Bronchial epithelial cell (primary cell): ENCODE results near the gene PRC1. TPM values are rescaled to one million over a fixed set of nuclear protein-coding genes. Genes with fewer than 3 reads are reported as not detected.
"Not testable (repeated sequence)": the region's sequence is repeated elsewhere in the genome, so short reads cannot be mapped to it uniquely, and the experiment has no call there.

Experiments used
- DNase-seq: peaks from one replicate; pipeline ENCODE4 v3.0.0-alpha.2; 2010; ENCODE audit warnings: low read depth
- FAIRE-seq: peaks from 2 replicates; lab custom pipeline; 2011; peaks lifted over from hg19 to GRCh38; lab: Jason Lieb, UNC
- H3K27me3 ChIP-seq: 2 replicates; pipeline ENCODE4 v1.5.1; 2011; ENCODE audit warnings: low read length; ENCODE audit not compliant: control insufficient read depth, insufficient read depth
- H3K36me3 ChIP-seq: 2 replicates; pipeline ENCODE4 v1.5.1; 2011; ENCODE audit warnings: low read length; ENCODE audit not compliant: control insufficient read depth, insufficient read depth
- H3K4me3 ChIP-seq: 2 replicates; pipeline ENCODE4 v1.5.1; 2011; ENCODE audit warnings: mild to moderate bottlenecking, low read depth, low read length, control low read depth
- total RNA-seq: library from RNA; depleted of rRNA; stranded (reverse); fragments of >200 nt; gene quantifications from 2 replicates; pipeline ENCODE4 v1.2.1, GENCODE V29; 2014
- TF ChIP-seq, protein P1 (sequence below): IDR thresholded peaks from 2 replicates; pipeline ENCODE4 v1.5.1; 2011; ENCODE audit warnings: mild to moderate bottlenecking, moderate library complexity, low read length, control low read depth, inconsistent platforms; ENCODE audit not compliant: insufficient read depth, severe bottlenecking

PRC1 gene
- total RNA-seq, 1 donor from 2014 or later: 6.1 TPM

DNA sequence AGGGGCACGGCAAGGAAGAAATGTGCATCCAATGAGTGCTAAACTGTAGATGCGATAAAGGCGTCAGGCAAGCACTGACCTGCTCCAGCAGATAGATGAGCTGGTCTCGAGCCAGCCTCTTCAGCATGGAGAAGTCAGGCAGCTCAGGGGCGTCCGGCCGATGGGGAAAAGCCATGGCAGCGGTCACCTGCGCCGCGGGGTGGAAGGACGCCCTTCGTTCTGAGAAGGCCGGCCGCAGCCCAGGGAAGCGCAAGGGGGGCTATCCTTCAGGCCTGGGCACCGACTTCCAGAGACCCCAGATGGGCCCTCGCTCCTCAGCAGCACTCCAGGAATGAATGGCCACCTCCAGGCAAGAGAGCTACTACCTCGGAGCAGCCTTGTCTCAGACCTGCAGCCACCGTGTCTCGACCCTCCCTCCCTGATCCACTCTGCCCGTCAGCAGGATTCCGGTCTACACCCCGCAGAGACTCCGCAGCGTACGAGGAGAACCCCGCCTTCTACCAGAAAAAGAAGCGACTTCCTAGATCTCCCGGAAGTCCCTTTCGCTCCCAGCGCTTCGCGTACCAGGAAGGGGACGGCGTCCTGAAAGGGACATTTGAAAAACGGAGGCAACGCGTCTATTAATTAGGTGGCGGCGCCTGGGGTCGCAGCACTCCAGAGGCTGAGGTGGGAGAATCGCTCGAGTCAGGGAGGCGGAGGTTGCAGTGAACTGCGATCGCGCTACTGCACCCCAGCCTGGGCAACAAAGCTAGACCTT lies 27.9 kb upstream of the PRC1 start, which contains the start of gene VPS33B:
TSS of gene VPS33B (minus strand) at position 520 of the 757 bp plus-strand sequence. CDS start at position 175, 345 bp downstream.
- H3K4me3 ChIP-seq: peak within 1 kb of the TSS; percentile 73
- TF ChIP-seq, protein P1, sequence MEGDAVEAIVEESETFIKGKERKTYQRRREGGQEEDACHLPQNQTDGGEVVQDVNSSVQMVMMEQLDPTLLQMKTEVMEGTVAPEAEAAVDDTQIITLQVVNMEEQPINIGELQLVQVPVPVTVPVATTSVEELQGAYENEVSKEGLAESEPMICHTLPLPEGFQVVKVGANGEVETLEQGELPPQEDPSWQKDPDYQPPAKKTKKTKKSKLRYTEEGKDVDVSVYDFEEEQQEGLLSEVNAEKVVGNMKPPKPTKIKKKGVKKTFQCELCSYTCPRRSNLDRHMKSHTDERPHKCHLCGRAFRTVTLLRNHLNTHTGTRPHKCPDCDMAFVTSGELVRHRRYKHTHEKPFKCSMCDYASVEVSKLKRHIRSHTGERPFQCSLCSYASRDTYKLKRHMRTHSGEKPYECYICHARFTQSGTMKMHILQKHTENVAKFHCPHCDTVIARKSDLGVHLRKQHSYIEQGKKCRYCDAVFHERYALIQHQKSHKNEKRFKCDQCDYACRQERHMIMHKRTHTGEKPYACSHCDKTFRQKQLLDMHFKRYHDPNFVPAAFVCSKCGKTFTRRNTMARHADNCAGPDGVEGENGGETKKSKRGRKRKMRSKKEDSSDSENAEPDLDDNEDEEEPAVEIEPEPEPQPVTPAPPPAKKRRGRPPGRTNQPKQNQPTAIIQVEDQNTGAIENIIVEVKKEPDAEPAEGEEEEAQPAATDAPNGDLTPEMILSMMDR: peak; percentile 1
- peak; percentile 76 for DNase-seq
- H3K36me3 ChIP-seq: peaks cover 1% of the 10 kb centered on the region
- H3K27me3 ChIP-seq: no peaks in the 10 kb centered on the region
- no peak for FAIRE-seq

DNA sequence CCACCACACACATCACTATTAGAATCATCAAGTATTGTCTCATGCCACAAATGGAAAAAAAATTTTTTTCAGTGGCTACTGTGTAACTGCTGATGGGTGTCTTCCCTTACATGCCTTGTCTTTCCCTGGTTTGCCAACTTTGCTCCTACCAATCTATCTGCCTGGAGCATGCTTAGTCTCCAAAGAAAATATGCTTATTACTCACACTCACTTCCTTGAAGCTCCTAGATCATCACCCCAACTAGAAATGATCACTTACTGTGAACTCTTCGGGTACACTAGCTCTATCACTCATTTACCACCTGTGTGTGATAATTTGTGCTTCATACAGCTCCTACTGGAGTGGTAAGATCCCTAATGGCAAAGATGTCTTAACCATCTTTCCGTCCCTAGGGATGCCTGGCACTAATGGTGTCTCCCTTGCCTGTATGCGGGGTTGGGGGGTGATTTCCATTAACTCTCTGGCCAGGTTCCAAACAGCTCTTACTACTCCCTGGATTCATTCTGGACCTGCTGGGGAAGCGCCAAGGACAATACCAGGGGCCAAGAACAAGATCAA lies 27.3 kb upstream of the PRC1 start:
- TF ChIP-seq, protein P1: no peak
- Histone ChIP-seq H3K27me3 (no peaks in the 10 kb centered on the region), H3K4me3 (peak overlapping the region; percentile 73), H3K36me3 (peaks cover 3% of the 10 kb centered on the region)
- FAIRE-seq (no peak), DNase-seq (peak; percentile 67)

DNA sequence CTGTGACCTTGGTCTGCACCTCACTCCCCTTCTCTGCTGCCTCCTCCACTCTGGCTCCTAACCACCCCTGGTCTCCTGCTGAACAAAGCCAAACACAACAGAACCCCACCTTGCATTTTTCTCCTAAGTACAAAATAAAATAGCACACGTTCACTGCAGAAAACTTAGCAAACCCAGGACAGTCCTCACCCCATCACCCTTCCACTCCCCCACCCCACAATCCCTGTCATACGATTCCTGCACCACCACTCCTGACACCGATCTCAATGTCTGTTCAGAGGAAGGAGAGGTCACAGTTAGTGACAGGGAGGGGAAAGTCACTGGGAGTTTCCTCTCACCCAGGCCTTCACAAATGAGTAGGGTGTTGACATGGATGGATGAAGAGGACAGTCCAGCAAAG lies 23.8 kb upstream of the PRC1 start:
- no peak for FAIRE-seq

DNA sequence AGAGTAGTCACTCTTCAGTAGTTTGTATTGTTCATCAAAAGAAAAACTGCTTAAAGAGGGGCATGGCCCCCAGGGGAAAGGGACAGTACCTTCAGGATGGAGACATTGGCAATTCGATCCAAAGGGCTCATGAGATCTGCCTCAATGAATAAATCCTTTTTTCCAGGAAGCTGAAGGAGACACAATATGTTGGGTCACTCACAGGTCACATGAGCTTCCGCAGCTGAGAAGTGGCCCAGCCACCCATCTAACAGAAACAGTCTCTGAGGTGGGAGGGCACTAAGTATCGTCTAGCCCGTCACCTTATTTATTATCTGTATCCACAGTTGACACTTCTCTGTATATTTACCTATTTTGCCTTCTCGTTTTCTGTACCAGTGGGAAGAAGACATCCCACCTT lies 23.4 kb upstream of the PRC1 start:
- DNase-seq: no peak
- no peak for FAIRE-seq
- TF ChIP-seq, protein P1: no peak
- Histone ChIP-seq H3K36me3 (peaks cover 17% of the 10 kb centered on the region), H3K4me3 (no peak overlapping the region), H3K27me3 (no peaks in the 10 kb centered on the region)

More for the DNA sequence above, 23.8 kb upstream of the PRC1 start:
- no peak overlapping the region for H3K4me3 ChIP-seq
- H3K27me3 ChIP-seq: no peaks in the 10 kb centered on the region
- H3K36me3 ChIP-seq: peaks cover 13% of the 10 kb centered on the region
- DNase-seq: no peak
- TF ChIP-seq, protein P1: no peak

DNA sequence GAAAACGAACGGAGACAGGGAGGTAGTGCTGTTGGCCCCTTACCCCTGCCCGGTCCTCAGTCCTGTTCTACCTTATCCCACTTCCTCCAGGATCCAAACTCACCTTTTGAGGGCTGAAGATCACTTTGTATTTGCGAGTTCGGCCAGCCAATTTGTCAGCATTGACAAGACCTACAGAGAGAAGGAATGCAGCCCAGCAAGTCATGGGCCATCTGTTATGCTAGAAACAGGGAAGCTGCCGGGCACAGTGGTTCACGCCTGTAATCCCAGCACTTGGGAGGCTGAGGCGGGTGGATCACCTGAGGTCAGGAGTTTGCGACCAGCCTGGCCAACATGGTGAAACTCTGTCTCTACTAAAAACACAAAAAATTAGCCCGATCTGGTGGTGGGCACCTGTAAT lies 19.4 kb upstream of the PRC1 start:
- FAIRE-seq, DNase-seq, H3K4me3 ChIP-seq: not testable (repeated sequence)

DNA sequence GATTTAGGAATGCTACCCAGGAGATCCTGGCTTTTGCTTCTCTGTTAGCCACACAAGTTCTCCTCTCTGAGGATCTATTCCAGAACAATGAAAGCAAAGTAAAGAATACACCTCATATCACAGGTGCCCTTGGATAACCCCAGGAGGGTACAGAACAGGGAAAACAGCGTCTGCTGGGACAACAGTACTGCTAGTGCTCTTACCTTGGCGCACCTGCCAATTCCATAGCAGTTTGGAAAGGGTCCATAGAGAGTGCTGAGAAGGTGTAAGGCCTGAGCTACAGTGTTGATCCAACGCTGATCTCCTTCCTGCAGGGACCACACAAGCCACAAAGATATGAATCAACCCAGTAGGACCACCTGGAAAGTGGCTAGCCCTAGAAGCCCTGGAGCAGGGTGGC lies 12.9 kb upstream of the PRC1 start:
- TF ChIP-seq, protein P1: no peak
- FAIRE-seq (peak; percentile 28), DNase-seq (no peak)
- no peak overlapping the region for H3K4me3 ChIP-seq
- peaks cover 33% of the 10 kb centered on the region for H3K36me3 ChIP-seq
- H3K27me3 ChIP-seq: no peaks in the 10 kb centered on the region

More for the DNA sequence above, 19.4 kb upstream of the PRC1 start:
- not testable (repeated sequence) for H3K27me3 ChIP-seq
- H3K36me3 ChIP-seq: peaks cover 27% of the 10 kb centered on the region
